Upper lobe of left lung (tissue), 4 donors: ENCODE results near the gene FNDC3B.

Source experiments
- POLR2A ChIP-seq, 4 donors: fragments of 450-650 bp; IDR thresholded peaks; one replicate each; pipeline ENCODE4 v1.5.1; 2016 to 2017; ENCODE audit warnings: antibody characterized with exemption in 4 of 4, mild to moderate bottlenecking in 2 of 4
- TF ChIP-seq, protein P1 (sequence below), 6 experiments: fragments of 450-650 bp in 4 of 6; fragments of 200-600 bp in 2 of 6; sonication (generic) in 2 of 6; IDR thresholded peaks; one replicate each; pipeline ENCODE4 v1.5.1; 2016 to 2019; ENCODE audit warnings: antibody characterized with exemption in 6 of 6

DNA sequence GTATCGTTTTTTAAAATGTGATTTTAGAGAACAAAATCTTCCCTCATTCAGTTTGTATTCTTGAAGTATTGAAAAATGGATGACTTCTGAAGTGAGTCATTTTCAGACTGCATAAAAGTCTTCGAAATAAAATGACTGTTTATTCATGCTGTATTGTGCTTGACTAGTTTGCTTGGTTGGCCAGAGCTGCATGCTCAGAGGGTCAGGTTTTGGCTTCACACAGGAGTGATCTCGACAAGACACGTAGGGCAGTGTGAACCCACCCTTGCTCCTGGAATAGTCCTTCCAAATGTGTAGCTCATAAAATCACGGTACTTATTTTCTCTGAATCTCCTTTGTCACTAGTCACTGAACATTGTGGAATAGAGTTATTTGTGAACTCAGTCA is 73.3 kb downstream of the FNDC3B start:
- TF ChIP-seq POLR2A (IDR thresholded peaks at IDR 0.05) = no peak
- TF ChIP-seq, protein P1, sequence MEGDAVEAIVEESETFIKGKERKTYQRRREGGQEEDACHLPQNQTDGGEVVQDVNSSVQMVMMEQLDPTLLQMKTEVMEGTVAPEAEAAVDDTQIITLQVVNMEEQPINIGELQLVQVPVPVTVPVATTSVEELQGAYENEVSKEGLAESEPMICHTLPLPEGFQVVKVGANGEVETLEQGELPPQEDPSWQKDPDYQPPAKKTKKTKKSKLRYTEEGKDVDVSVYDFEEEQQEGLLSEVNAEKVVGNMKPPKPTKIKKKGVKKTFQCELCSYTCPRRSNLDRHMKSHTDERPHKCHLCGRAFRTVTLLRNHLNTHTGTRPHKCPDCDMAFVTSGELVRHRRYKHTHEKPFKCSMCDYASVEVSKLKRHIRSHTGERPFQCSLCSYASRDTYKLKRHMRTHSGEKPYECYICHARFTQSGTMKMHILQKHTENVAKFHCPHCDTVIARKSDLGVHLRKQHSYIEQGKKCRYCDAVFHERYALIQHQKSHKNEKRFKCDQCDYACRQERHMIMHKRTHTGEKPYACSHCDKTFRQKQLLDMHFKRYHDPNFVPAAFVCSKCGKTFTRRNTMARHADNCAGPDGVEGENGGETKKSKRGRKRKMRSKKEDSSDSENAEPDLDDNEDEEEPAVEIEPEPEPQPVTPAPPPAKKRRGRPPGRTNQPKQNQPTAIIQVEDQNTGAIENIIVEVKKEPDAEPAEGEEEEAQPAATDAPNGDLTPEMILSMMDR (IDR thresholded peaks at IDR 0.05) = no peak
